GM18909 (cell line): ENCODE measurements around the gene STAT4.
A peak's percentile ranks its signal among the peaks of the same experiment; 100 is the strongest.

ENCODE experiments used
- ATAC-seq: cut with Tn5 transposase; IDR thresholded peaks from one replicate; pipeline ENCODE4 v1.9.1; 2021; ENCODE audit warnings: mild to moderate bottlenecking; ENCODE audit not compliant: unreplicated experiment, poor library complexity

Gene STAT4

DNA sequence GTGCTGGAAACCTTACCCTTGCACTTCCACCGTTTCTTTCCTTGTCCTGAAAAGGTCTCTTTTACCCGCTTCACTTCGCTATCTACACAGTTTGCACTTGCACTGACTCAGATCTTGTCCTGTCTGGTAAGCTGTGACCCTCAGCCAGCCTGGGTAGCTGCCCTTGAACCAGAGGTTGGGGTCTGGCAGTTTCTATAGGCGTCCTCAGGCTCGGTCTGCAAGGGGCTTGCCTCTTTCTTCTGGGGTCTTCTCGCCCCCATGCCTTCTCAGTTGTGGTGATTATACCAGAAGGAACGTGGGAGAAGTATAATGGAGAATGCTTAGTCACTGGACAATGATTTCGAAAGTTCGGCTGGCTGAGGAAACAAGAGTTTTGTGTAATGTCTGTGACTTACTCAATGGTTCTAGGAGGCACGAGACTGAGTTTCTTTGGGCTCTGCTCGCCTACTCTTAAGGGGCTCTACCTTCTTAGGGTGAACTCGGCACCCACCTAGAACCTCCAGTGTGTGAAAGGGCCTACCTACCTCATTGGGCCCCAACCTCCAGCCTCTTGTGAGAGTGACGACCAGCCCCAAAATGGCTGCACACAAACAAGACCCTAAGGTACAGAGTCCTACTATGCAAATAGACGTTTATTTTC is 129.9 kb downstream of the STAT4 start:
- peak; percentile 18 for ATAC-seq

GRCh38 chr2:191020221-191020741 is 130.5 kb downstream of the STAT4 start:
- peak; percentile 73 for ATAC-seq

DNA sequence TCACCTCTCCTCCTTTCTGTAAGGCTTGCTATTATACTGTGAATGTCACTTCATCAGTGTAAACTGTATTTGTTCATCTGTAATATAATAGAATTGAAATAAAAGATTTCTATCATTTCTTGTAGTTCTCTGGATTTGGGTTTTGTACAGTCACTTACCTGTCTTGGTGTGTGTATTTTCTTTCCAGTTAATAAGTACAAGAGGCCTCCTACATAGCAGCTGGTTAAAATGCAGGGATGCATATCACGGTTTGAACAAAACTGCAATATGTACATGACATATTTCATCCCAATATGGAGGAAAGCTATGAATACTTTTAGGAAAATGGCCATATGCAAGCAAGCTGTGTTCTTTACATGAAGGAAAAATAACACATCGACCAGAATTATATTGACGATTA is 131.4 kb downstream of the STAT4 start:
- ATAC-seq = no peak

- peak; percentile 29 for ATAC-seq
Observed at GRCh38 chr2:191018643-191019119, 132.1 kb downstream of the STAT4 start.

- no peak for ATAC-seq
Observed at GRCh38 chr2:191018048-191018447, 132.7 kb downstream of the STAT4 start.

- ATAC-seq = no peak
Observed at GRCh38 chr2:191015831-191016230, 135.0 kb downstream of the STAT4 start.

DNA sequence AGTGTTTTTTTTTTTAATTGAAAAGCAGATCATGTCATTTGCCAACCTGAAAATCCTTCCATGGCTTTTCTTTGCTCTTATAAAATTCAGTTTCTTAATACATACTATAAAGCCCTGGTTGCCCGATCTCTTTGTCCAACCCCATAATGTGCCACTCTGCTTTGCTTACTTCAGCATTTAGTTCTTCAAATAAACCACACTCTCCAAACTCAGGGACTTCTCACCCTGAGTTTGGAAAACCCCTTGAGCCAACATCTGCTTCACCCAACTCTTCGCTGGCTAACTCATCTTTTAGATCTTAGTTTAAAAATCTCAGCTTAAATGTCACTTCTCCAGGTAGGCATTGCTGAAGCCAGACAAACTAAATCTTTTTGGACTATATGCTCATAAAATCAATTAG is 135.6 kb downstream of the STAT4 start:
- ATAC-seq = no peak

DNA sequence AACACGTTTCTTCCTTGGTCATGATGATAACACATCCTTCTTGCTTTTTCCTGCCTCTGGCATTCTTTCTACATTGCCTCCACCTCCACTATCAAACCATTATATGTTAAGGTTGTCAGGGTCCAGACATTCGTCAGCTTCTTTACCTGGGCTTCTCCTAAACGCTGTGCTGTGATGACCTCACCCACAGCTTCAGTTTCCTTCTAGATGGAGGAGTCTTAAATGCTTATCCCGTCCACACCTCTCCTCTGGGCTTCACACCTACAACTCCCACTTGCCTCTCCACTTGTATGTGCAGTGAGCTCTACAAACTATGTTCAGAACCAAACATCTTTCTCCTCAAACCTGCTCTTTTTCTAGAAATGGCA is 136.2 kb downstream of the STAT4 start:
- no peak for ATAC-seq

DNA sequence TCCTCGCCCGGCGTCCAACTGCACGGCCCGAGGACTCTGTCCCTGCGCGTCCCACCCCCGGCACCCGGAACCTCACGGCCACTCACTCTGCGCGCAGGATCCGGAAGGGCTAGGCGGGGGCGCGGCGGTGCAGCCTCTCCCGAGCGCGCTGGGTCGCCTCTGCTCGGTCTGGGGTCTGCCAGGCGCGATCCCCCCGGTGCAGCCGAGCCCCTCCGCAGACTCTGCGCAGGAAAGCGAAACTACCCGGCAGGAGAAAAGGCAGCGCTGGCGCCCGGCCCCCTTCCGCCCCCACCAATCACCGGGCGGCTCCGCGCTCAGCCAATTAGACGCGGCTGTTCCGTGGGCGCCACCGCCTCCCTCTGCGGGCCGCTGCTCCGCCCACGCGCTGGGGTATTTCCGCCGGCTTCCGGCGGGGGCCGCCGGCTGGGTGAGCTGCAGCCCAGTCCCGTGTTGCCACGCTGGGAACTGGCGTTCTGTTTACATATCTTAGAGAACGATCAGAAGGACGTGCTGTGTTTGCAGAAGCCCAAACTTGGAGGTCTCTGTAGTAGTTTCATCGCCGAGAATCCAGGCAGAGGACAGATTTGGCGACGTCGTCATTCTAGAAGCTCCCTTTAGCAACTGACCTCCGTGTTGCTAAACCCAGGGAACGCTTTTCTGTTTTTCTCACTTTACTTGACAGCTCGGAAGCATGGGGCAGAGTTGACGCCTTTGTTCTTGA is 136.7 kb downstream of the STAT4 start, which contains the start of gene STAT1:
Gene STAT1 (minus strand): TSS at position 240 of the 721 bp plus-strand sequence. CDS start 4,168 bp downstream, outside the sequence.
- peak; percentile 84 for ATAC-seq

DNA sequence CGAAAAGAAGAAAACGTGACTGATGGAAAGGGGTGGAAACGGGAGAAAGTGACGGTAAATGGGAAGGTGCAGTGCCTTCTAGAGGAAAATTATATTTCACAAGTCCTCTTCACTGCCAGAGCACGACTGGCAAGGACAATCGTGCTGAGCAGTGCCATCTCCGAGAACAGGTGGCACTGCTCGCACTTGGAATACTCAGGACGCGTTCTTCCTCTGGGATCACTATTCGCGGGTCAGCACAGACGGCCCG is 137.2 kb downstream of the STAT4 start:
- no peak for ATAC-seq

- ATAC-seq = no peak
Observed at GRCh38 chr2:191012845-191013681, 137.7 kb downstream of the STAT4 start.

GRCh38 chr2:191012346-191012745 is 138.4 kb downstream of the STAT4 start:
- no peak for ATAC-seq

DNA sequence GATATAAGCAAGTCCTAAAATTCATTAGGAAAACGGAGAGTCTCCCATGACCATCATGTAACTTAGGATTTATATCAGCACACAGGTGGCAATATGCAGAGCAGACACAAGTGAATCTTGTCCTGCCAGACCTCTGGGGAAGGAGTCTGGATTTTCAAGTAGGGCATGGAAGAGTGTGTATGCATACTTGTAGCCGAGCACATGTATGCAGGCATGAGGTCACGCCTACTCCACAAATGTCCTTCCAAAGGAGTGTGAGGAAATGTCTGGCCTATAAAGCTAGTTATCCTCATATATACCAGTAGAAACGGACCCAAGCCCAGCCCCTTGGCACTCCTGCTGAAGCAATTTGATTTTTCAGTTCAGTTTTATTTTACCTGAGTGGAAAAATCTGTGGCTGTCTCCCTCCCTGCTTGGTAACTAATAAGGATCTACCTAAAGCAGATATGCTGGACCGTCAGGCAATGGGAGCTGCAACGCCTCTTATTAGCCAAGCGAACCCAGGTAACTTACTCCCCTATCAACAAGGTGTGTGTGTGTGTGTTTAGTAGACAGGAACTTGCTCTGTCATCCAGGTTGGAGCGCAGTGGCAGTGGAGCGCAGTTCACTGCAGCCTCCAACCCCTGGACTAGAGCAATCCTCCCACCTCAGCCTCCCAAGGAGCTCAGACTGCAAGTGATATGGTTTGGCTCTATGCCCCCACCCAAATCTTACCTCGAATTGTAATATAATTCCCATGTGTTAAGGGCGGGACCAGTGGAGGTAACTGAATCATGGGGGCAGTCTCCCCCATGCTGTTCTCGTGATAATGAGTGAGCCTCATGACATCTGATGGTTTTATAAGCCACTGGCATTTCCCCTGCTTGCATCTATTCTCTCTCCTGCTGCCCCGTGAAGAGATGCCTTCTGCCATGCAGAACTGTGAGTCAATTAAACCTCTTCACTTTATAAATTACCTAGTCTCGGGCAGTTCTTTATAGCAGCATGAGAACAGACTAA is 139.6 kb downstream of the STAT4 start:
- ATAC-seq = no peak

GRCh38 chr2:191009541-191010374 is 141.0 kb downstream of the STAT4 start:
- ATAC-seq = no peak

DNA sequence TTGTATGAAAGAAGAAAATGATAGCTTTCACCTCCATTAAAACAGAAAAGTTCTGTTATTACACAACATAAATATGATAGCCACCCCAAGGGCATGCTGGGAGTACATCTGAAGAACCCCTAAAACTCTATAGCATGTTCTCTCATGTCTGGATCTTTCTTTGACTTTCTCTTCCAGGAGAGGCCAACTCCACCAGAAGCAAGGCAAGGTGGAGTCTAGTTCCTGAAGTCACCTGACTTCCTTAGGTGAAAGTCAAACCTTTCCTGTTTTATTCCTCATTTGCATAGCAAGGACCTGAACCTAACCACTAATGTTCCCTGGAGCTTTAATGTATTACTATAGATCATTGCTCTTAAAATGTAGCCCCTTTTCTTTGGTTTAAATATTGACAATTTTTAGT is 142.5 kb downstream of the STAT4 start:
- ATAC-seq = no peak

- ATAC-seq = no peak
Observed at GRCh38 chr2:191006997-191007783, 143.6 kb downstream of the STAT4 start.

DNA sequence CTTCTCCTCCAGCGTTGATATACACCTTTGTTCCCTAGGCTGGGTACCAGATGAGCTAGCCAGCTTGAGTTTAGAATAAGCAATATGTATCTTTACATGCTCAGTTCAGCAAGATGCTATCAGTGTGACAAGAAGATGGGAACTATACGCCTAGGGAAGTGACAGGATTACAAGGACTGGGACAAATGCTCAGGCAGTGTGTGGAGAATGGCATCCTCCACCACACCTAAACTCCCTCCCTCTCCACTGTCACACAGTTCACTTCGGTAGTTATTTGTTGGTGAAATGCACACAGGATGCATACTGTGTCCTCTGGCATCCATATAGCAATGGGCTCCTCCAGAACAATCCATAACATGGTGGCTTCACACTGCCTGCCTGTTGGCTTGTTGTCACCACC is 144.5 kb downstream of the STAT4 start:
- no peak for ATAC-seq
